Measurements from ENCODE around the gene TUBB4B. TPM values are rescaled to one million over a fixed set of nuclear protein-coding genes. Genes with fewer than 3 reads are reported as not detected.

The TUBB4B gene
- total RNA-seq, 4 donors from 2014 or later: 181 to 757 (median 487) TPM

DNA sequence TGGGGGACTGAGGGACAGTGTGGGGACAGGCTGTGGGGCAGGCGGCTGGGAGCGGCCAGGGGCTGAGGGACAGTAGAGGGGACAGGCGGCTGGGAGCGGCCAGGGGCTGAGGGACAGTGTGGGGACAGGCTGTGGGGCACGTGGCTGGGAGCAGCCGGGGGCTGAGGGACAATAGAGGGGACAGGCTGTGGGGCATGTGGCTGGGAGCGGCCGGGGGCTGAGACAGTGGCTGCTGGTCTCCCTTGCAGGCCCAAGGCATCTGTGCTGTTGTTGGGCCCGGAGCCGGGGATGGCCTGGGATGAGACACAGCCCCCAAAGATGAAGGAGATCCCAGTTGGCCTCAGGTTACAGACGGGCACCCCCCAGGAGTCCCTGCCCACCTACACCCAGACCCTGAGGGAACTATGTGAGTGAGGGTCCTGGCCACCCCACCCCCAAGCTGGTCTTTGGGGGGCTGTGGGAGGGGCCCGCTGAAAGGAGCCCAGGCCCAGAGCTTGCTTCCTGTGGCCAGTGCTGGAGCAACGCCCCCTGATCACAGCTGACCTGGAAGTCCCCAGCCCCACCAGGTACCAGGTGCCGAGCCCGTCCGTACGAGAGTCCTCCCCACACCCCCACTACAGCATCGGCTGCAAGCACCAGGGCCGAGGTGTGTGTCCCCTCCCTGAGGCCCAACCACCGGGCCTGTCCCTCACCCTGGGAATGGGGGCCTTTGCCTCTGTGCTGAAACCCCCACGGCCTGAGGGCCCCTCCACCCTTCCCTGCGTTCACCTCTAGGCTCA, 10.6 kb downstream of the TUBB4B start:
- H3K4me1 ChIP-seq: peaks cover 14 to 19% of the 10 kb centered on the region in 2 donors
- intact Hi-C loops (cut with DNase I): no loop called here
- H3K27ac ChIP-seq: no peak overlapping the region

DNA sequence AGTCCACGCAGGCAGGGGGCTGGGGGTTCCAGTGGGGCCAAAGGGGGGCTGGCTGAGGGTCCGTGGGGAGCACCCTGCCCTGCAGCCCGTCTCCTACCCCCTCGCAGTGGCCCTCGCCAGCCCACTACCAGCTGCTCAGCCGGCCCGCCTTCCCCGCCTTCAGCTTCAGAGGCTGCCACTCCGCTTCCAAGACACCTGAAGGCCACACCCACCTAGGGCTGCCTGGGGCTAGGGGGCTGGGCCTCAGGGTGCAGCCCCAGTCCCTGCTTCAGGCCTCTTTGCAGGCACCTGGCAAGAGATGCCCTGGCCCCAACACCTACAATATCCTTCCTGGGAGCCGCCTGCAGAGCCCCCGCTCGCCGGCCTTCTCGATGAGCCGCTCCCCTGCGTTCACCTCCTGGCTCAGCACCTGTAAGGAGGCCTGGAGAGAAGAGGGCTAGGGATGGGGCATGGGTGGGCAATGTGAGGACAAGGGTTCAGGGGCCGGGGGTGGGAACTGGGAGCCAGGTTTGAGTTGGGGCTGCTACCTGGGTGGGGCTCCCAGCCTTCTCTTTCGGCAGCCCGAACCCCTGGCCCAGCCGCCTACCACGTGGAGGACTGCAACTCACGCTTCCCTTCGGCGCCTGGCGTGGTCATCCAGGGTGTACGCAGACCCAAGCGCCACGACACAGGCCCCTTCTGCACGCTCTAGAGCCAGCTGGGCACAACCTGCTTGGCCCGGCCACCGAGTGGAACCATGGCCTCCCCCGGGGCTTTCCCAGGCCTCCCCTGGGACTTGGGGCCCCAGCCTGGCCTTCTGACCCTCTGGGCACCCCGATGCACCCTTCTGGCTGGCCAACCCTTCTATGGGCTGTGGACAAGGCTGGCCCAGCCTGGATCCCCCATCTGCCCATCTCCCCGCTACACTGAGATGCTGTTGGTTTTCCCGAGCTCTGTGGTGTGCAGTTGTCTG, 11.7 kb downstream of the TUBB4B start:
- H3K9me3 ChIP-seq: no peaks in the 10 kb centered on the region
- no peak for DNase-seq
- H3K27ac ChIP-seq: no peak overlapping the region
- H3K36me3 ChIP-seq: no peaks in the 10 kb centered on the region
- no peaks in the 10 kb centered on the region for H3K27me3 ChIP-seq
- 85 to 95% methylated on average over 23 to 27 of the region's 35 CpGs for WGBS, 2 donors
- no peak overlapping the region for H3K4me3 ChIP-seq (replicated peaks in 1 of 3)
- peaks cover 16 to 22% of the 10 kb centered on the region in 2 donors for H3K4me1 ChIP-seq
- no peak for TF ChIP-seq CTCF (IDR thresholded peaks at IDR 0.05)
- TF ChIP-seq POLR2A (IDR thresholded peaks at IDR 0.05): no peak
- intact Hi-C loops (cut with DNase I): no loop called here

More for the DNA sequence above, 10.6 kb downstream of the TUBB4B start:
- TF ChIP-seq CTCF (IDR thresholded peaks at IDR 0.05): no peak
- TF ChIP-seq POLR2A (IDR thresholded peaks at IDR 0.05): no peak
- Histone ChIP-seq H3K4me3 (replicated peaks in 1 of 3) (no peak overlapping the region), H3K27me3 (no peaks in the 10 kb centered on the region), H3K9me3 (no peaks in the 10 kb centered on the region), H3K36me3 (no peaks in the 10 kb centered on the region)
- no peak for DNase-seq
- 86 to 91% methylated on average over 13 to 18 of the region's 22 CpGs for WGBS, 2 donors

GRCh38 chr9:137253717-137254623, 12.9 kb downstream of the TUBB4B start:
- no peaks in the 10 kb centered on the region for H3K9me3 ChIP-seq
- TF ChIP-seq CTCF (IDR thresholded peaks at IDR 0.05) (no peak), POLR2A (IDR thresholded peaks at IDR 0.05) (no peak)
- WGBS, 2 donors: 37 to 53% methylated on average over 12 to 18 of the region's 21 CpGs
- peaks cover 0 to 5% of the 10 kb centered on the region in 2 donors for H3K36me3 ChIP-seq
- intact Hi-C loops (cut with DNase I): no loop called here
- H3K27me3 ChIP-seq: no peaks in the 10 kb centered on the region
- no peak for DNase-seq
- peak overlapping the region; percentile 2 to 69 (median 4) for H3K27ac ChIP-seq
- H3K4me3 ChIP-seq (replicated peaks in 1 of 3): peak overlapping the region; percentile 27 to 68 (median 54)
- H3K4me1 ChIP-seq: peaks cover 16 to 22% of the 10 kb centered on the region in 2 donors

- H3K27ac ChIP-seq: peak within 1 kb of the TSS; percentile 2 to 69 (median 43)
- TF ChIP-seq CTCF (IDR thresholded peaks at IDR 0.05) (peak in 1 of 6 experiments; percentile 19), POLR2A (IDR thresholded peaks at IDR 0.05) (peak in 1 of 2 donors; percentile 68)
- peak; percentile 95 for DNase-seq
- peaks cover 0 to 8% of the 10 kb centered on the region in 2 donors for H3K36me3 ChIP-seq
- no peaks in the 10 kb centered on the region for H3K27me3 ChIP-seq
- intact Hi-C loops (cut with DNase I): no loop called here
- H3K4me1 ChIP-seq: peaks cover 16 to 22% of the 10 kb centered on the region in 2 donors
- peak within 1 kb of the TSS; percentile 68 to 78 (median 68) for H3K4me3 ChIP-seq (replicated peaks in 1 of 3)
- H3K9me3 ChIP-seq: no peaks in the 10 kb centered on the region
- 2% methylated on average over 13 to 32 of the region's 105 CpGs for WGBS, 2 donors
Observed at GRCh38 chr9:137254624-137255447, 13.7 kb downstream of the TUBB4B start, which contains the start of gene NELFB. Gene NELFB, plus strand, starts transcription at chr9:137255327.

All from thyroid gland (tissue), 4 donors.